ENCODE results near the gene ZC3H8. TPM values are rescaled to one million over a fixed set of nuclear protein-coding genes. Genes with fewer than 3 reads are reported as not detected.
A peak's percentile ranks its signal among the peaks of the same experiment; 100 is the strongest.

Gene ZC3H8
- total RNA-seq, 1 donor from 2014 or later = 10.9 TPM

GRCh38 chr2:112197868-112198267 lies 57.0 kb downstream of the ZC3H8 start:
- no peak for DNase-seq (ENCODE audit: extremely low read depth, low read depth, low spot score)

- DNase-seq (ENCODE audit: extremely low read depth, low read depth, low spot score) = no peak
Observed at GRCh38 chr2:112195950-112196349, 58.9 kb downstream of the ZC3H8 start.

- no peak for DNase-seq (ENCODE audit: extremely low read depth, low read depth, low spot score)
Observed at GRCh38 chr2:112195167-112195766, 59.6 kb downstream of the ZC3H8 start.

- no peak for DNase-seq (ENCODE audit: extremely low read depth, low read depth, low spot score)
Observed at GRCh38 chr2:112194482-112194881, 60.4 kb downstream of the ZC3H8 start.

GRCh38 chr2:112194028-112194427 lies 60.8 kb downstream of the ZC3H8 start:
- no peak for DNase-seq (ENCODE audit: extremely low read depth, low read depth, low spot score)

GRCh38 chr2:112189001-112189556 lies 65.8 kb downstream of the ZC3H8 start:
- DNase-seq (ENCODE audit: extremely low read depth, low read depth, low spot score) = no peak

GRCh38 chr2:112187805-112188596 lies 66.8 kb downstream of the ZC3H8 start:
- peak; percentile 42 for DNase-seq (ENCODE audit: extremely low read depth, low read depth, low spot score)

GRCh38 chr2:112187046-112187715 lies 67.7 kb downstream of the ZC3H8 start:
- no peak for DNase-seq (ENCODE audit: extremely low read depth, low read depth, low spot score)

- no peak for DNase-seq (ENCODE audit: extremely low read depth, low read depth, low spot score)
Observed at GRCh38 chr2:112185131-112185530, 69.7 kb downstream of the ZC3H8 start.

- DNase-seq (ENCODE audit: extremely low read depth, low read depth, low spot score) = no peak
Observed at GRCh38 chr2:112184121-112184520, 70.7 kb downstream of the ZC3H8 start.

GRCh38 chr2:112183327-112184025 lies 71.4 kb downstream of the ZC3H8 start:
- no peak for DNase-seq (ENCODE audit: extremely low read depth, low read depth, low spot score)

GRCh38 chr2:112182581-112183034 lies 72.2 kb downstream of the ZC3H8 start:
- no peak for DNase-seq (ENCODE audit: extremely low read depth, low read depth, low spot score)

- DNase-seq (ENCODE audit: extremely low read depth, low read depth, low spot score) = no peak
Observed at GRCh38 chr2:112181571-112182290, 73.1 kb downstream of the ZC3H8 start.

GRCh38 chr2:112175958-112176573 lies 78.8 kb downstream of the ZC3H8 start:
- no peak for DNase-seq (ENCODE audit: extremely low read depth, low read depth, low spot score)

GRCh38 chr2:112175333-112175732 lies 79.5 kb downstream of the ZC3H8 start:
- DNase-seq (ENCODE audit: extremely low read depth, low read depth, low spot score) = no peak

- DNase-seq (ENCODE audit: extremely low read depth, low read depth, low spot score) = no peak
Observed at GRCh38 chr2:112174383-112174782, 80.5 kb downstream of the ZC3H8 start.

GRCh38 chr2:112173646-112174319 lies 81.1 kb downstream of the ZC3H8 start:
- no peak for DNase-seq (ENCODE audit: extremely low read depth, low read depth, low spot score)

GRCh38 chr2:112170495-112170894 lies 84.3 kb downstream of the ZC3H8 start:
- DNase-seq (ENCODE audit: extremely low read depth, low read depth, low spot score) = no peak

Measured in glomerular endothelial cell (primary cell).